ENCODE data around the gene MEIS1.

The MEIS1 gene

GRCh38 chr2:66601624-66602023 lies 166.7 kb downstream of the MEIS1 start:
- Histone ChIP-seq H3K27me3 (ENCODE audit: control insufficient read depth in 3 of 3, insufficient read depth in 3 of 3, low read depth in 1 of 3, low read length in 3 of 3) (peaks cover 0 to 2% (median 0%) of the 10 kb centered on the region in 3 experiments), H4K8ac (ENCODE audit: low read depth, low read length) (no peak overlapping the region), H3K14ac (ENCODE audit: low read length) (no peak overlapping the region), H2BK120ac (ENCODE audit: low read depth, low read length) (no peak overlapping the region), H3K79me1 (ENCODE audit: low read depth, low read length) (no peaks in the 10 kb centered on the region), H3K27ac (replicated peaks; ENCODE audit: low read length) (no peak overlapping the region), H3K4me2 (ENCODE audit: insufficient read depth, low read length, poor library complexity, severe bottlenecking) (no peak overlapping the region), H3K4me1 (ENCODE audit: control insufficient read depth in 2 of 2, insufficient read depth in 1 of 2, low read depth in 1 of 2, low read length in 2 of 2) (peaks cover 0 to 4% of the 10 kb centered on the region in 2 donors), H3K9me3 (replicated peaks in 1 of 2; ENCODE audit: control insufficient read depth in 2 of 2, insufficient read depth in 1 of 2, low read depth in 1 of 2, low read length in 2 of 2) (no peaks in the 10 kb centered on the region), H3K4me3 (ENCODE audit: low read length in 2 of 2) (no peak overlapping the region), H3K9ac (ENCODE audit: low read depth, low read length, poor library complexity) (no peak overlapping the region), H2BK12ac (ENCODE audit: low read length) (no peak overlapping the region), H2BK15ac (ENCODE audit: low read length) (no peak overlapping the region), H3K4ac (ENCODE audit: low read length) (no peak overlapping the region), H4K91ac (ENCODE audit: low read depth, low read length, poor library complexity) (no peak overlapping the region), H3K23ac (ENCODE audit: low read depth, low read length, poor library complexity) (no peak overlapping the region), H2AFZ (ENCODE audit: low read length) (no peak overlapping the region), H3K36me3 (replicated peaks in 1 of 2; ENCODE audit: control insufficient read depth in 2 of 2, insufficient read depth in 2 of 2, low read length in 2 of 2) (no peaks in the 10 kb centered on the region), H3K18ac (ENCODE audit: low read length) (no peak overlapping the region), H2BK5ac (ENCODE audit: low read length) (no peak overlapping the region), H2AK5ac (ENCODE audit: low read depth, low read length) (no peak overlapping the region)
- WGBS, 2 donors (ENCODE audit: extremely low coverage in 2 of 2, insufficient read length in 2 of 2, insufficient replicate concordance in 1 of 2), result no CpG with 5 or more reads among the region's 4 CpGs
- no peak for DNase-seq (ENCODE audit: low spot score)

GRCh38 chr2:66602341-66602740 lies 167.4 kb downstream of the MEIS1 start:
- Histone ChIP-seq H3K4me2 (ENCODE audit: insufficient read depth, low read length, poor library complexity, severe bottlenecking) (no peak overlapping the region), H3K14ac (ENCODE audit: low read length) (no peak overlapping the region), H3K36me3 (replicated peaks in 1 of 2; ENCODE audit: control insufficient read depth in 2 of 2, insufficient read depth in 2 of 2, low read length in 2 of 2) (no peaks in the 10 kb centered on the region), H3K4ac (ENCODE audit: low read length) (no peak overlapping the region), H2BK120ac (ENCODE audit: low read depth, low read length) (no peak overlapping the region), H2AK5ac (ENCODE audit: low read depth, low read length) (no peak overlapping the region), H3K9me3 (replicated peaks in 1 of 2; ENCODE audit: control insufficient read depth in 2 of 2, insufficient read depth in 1 of 2, low read depth in 1 of 2, low read length in 2 of 2) (no peaks in the 10 kb centered on the region), H3K9ac (ENCODE audit: low read depth, low read length, poor library complexity) (no peak overlapping the region), H3K27ac (replicated peaks; ENCODE audit: low read length) (no peak overlapping the region), H3K18ac (ENCODE audit: low read length) (no peak overlapping the region), H2BK15ac (ENCODE audit: low read length) (no peak overlapping the region), H3K79me1 (ENCODE audit: low read depth, low read length) (no peaks in the 10 kb centered on the region), H3K23ac (ENCODE audit: low read depth, low read length, poor library complexity) (no peak overlapping the region), H2AFZ (ENCODE audit: low read length) (no peak overlapping the region), H2BK12ac (ENCODE audit: low read length) (no peak overlapping the region), H3K4me1 (ENCODE audit: control insufficient read depth in 2 of 2, insufficient read depth in 1 of 2, low read depth in 1 of 2, low read length in 2 of 2) (peaks cover 0 to 4% of the 10 kb centered on the region in 2 donors), H3K27me3 (ENCODE audit: control insufficient read depth in 3 of 3, insufficient read depth in 3 of 3, low read depth in 1 of 3, low read length in 3 of 3) (peaks cover 0 to 2% (median 0%) of the 10 kb centered on the region in 3 experiments), H2BK5ac (ENCODE audit: low read length) (no peak overlapping the region), H4K8ac (ENCODE audit: low read depth, low read length) (no peak overlapping the region), H3K4me3 (ENCODE audit: low read length in 2 of 2) (no peak overlapping the region), H4K91ac (ENCODE audit: low read depth, low read length, poor library complexity) (no peak overlapping the region)
- no peak for DNase-seq (ENCODE audit: low spot score)

- Histone ChIP-seq H2BK15ac (ENCODE audit: low read length) (no peak overlapping the region), H2BK5ac (ENCODE audit: low read length) (no peak overlapping the region), H2AK5ac (ENCODE audit: low read depth, low read length) (no peak overlapping the region), H4K91ac (ENCODE audit: low read depth, low read length, poor library complexity) (no peak overlapping the region), H4K8ac (ENCODE audit: low read depth, low read length) (no peak overlapping the region), H3K79me1 (ENCODE audit: low read depth, low read length) (no peaks in the 10 kb centered on the region), H2AFZ (ENCODE audit: low read length) (no peak overlapping the region), H2BK12ac (ENCODE audit: low read length) (no peak overlapping the region), H3K9ac (ENCODE audit: low read depth, low read length, poor library complexity) (no peak overlapping the region), H3K23ac (ENCODE audit: low read depth, low read length, poor library complexity) (no peak overlapping the region), H3K4me3 (ENCODE audit: low read length in 2 of 2) (no peak overlapping the region), H3K27me3 (ENCODE audit: control insufficient read depth in 3 of 3, insufficient read depth in 3 of 3, low read depth in 1 of 3, low read length in 3 of 3) (peaks cover 0 to 2% (median 0%) of the 10 kb centered on the region in 3 experiments), H3K4me2 (ENCODE audit: insufficient read depth, low read length, poor library complexity, severe bottlenecking) (no peak overlapping the region), H3K4ac (ENCODE audit: low read length) (no peak overlapping the region), H3K9me3 (replicated peaks in 1 of 2; ENCODE audit: control insufficient read depth in 2 of 2, insufficient read depth in 1 of 2, low read depth in 1 of 2, low read length in 2 of 2) (no peaks in the 10 kb centered on the region), H3K4me1 (ENCODE audit: control insufficient read depth in 2 of 2, insufficient read depth in 1 of 2, low read depth in 1 of 2, low read length in 2 of 2) (peaks cover 0 to 4% of the 10 kb centered on the region in 2 donors), H3K14ac (ENCODE audit: low read length) (no peak overlapping the region), H3K18ac (ENCODE audit: low read length) (no peak overlapping the region), H3K36me3 (replicated peaks in 1 of 2; ENCODE audit: control insufficient read depth in 2 of 2, insufficient read depth in 2 of 2, low read length in 2 of 2) (no peaks in the 10 kb centered on the region), H2BK120ac (ENCODE audit: low read depth, low read length) (no peak overlapping the region), H3K27ac (replicated peaks; ENCODE audit: low read length) (no peak overlapping the region)
- DNase-seq (ENCODE audit: low spot score), result no peak
- WGBS, 2 donors (ENCODE audit: extremely low coverage in 2 of 2, insufficient read length in 2 of 2, insufficient replicate concordance in 1 of 2), result no CpG with 5 or more reads among the region's 2 CpGs
Observed at GRCh38 chr2:66604326-66604725, 169.4 kb downstream of the MEIS1 start.

- Histone ChIP-seq H3K9me3 (replicated peaks in 1 of 2; ENCODE audit: control insufficient read depth in 2 of 2, insufficient read depth in 1 of 2, low read depth in 1 of 2, low read length in 2 of 2) (no peaks in the 10 kb centered on the region), H2BK15ac (ENCODE audit: low read length) (no peak overlapping the region), H3K79me1 (ENCODE audit: low read depth, low read length) (no peaks in the 10 kb centered on the region), H3K4me2 (ENCODE audit: insufficient read depth, low read length, poor library complexity, severe bottlenecking) (no peak overlapping the region), H4K91ac (ENCODE audit: low read depth, low read length, poor library complexity) (no peak overlapping the region), H3K23ac (ENCODE audit: low read depth, low read length, poor library complexity) (no peak overlapping the region), H3K4me1 (ENCODE audit: control insufficient read depth in 2 of 2, insufficient read depth in 1 of 2, low read depth in 1 of 2, low read length in 2 of 2) (peaks cover 0 to 4% of the 10 kb centered on the region in 2 donors), H3K36me3 (replicated peaks in 1 of 2; ENCODE audit: control insufficient read depth in 2 of 2, insufficient read depth in 2 of 2, low read length in 2 of 2) (no peaks in the 10 kb centered on the region), H3K27ac (replicated peaks; ENCODE audit: low read length) (peak overlapping the region; percentile 65), H3K4me3 (ENCODE audit: low read length in 2 of 2) (no peak overlapping the region), H2AFZ (ENCODE audit: low read length) (no peak overlapping the region), H3K14ac (ENCODE audit: low read length) (no peak overlapping the region), H2AK5ac (ENCODE audit: low read depth, low read length) (no peak overlapping the region), H2BK5ac (ENCODE audit: low read length) (no peak overlapping the region), H3K4ac (ENCODE audit: low read length) (no peak overlapping the region), H3K27me3 (ENCODE audit: control insufficient read depth in 3 of 3, insufficient read depth in 3 of 3, low read depth in 1 of 3, low read length in 3 of 3) (peaks cover 0 to 2% (median 0%) of the 10 kb centered on the region in 3 experiments), H2BK12ac (ENCODE audit: low read length) (no peak overlapping the region), H3K18ac (ENCODE audit: low read length) (no peak overlapping the region), H2BK120ac (ENCODE audit: low read depth, low read length) (no peak overlapping the region), H4K8ac (ENCODE audit: low read depth, low read length) (no peak overlapping the region), H3K9ac (ENCODE audit: low read depth, low read length, poor library complexity) (no peak overlapping the region)
- DNase-seq (ENCODE audit: low spot score), result no peak
- no CpG with 5 or more reads among the region's 7 CpGs for WGBS, 2 donors (ENCODE audit: extremely low coverage in 2 of 2, insufficient read length in 2 of 2, insufficient replicate concordance in 1 of 2)
Observed at GRCh38 chr2:66604976-66605375, 170.1 kb downstream of the MEIS1 start.

Data from neuronal stem cell (in vitro differentiated cells).